Naive thymus-derived CD4-positive, alpha-beta T cell (primary cell): Measurements from ENCODE around the gene EPHA10. TPM values are rescaled to one million over a fixed set of nuclear protein-coding genes. Genes with fewer than 3 reads are reported as not detected.

Source experiments
- ATAC-seq: fragments of 150-1000 bp; cut with Tn5 transposase; 2 replicates; pipeline ENCODE4 v1.10.0; 2021; ENCODE audit warnings: mild to moderate bottlenecking, moderate library complexity
- CTCF ChIA-PET: fragments of 350-600 bp; sonication (Branson Sonifier 250); formaldehyde crosslinking; loops from one replicate; lab custom pipeline; 2021; ENCODE audit warnings: antibody characterized with exemption; lab: Charles Lee
- POLR2A ChIA-PET: fragments of 350-600 bp; sonication (Branson Sonifier 250); formaldehyde crosslinking; loops from one replicate; lab custom pipeline; 2021; ENCODE audit warnings: antibody characterized with exemption, inconsistent platforms; lab: Charles Lee
- DNase-seq, 9 donors: peaks; one replicate each; pipeline versions ENCODE4 v3.0.0 to v3.0.0-alpha.2; 2020 to 2022; ENCODE audit warnings: mixed read lengths in 1 of 9
- H3K27ac ChIP-seq: one replicate; pipeline ENCODE4 v1.7.0; 2013; ENCODE audit warnings: mild to moderate bottlenecking, low read depth, low read length, moderate library complexity
- H3K27me3 ChIP-seq, 2 donors: one replicate each; pipeline ENCODE4 v1.7.0; 2013; ENCODE audit warnings: low read length in 2 of 2, mild to moderate bottlenecking in 2 of 2, moderate library complexity in 2 of 2; ENCODE audit not compliant: control insufficient read depth in 2 of 2, insufficient read depth in 2 of 2
- H3K36me3 ChIP-seq, 3 experiments: 1 replicate in 2 of 3; 2 replicates in 1 of 3; pipeline ENCODE4 v1.7.0; 2013; ENCODE audit warnings: low read length in 3 of 3, mild to moderate bottlenecking in 3 of 3, moderate library complexity in 1 of 3; ENCODE audit not compliant: insufficient read depth in 3 of 3, control insufficient read depth in 2 of 3
- H3K4me1 ChIP-seq, 2 donors: one replicate each; pipeline ENCODE4 v1.7.0; 2013; ENCODE audit warnings: low read length in 2 of 2, mild to moderate bottlenecking in 2 of 2, moderate library complexity in 1 of 2; ENCODE audit not compliant: control insufficient read depth in 2 of 2, insufficient read depth in 2 of 2
- H3K4me3 ChIP-seq: 2 replicates; pipeline ENCODE4 v1.7.0; 2013; ENCODE audit warnings: mild to moderate bottlenecking, low read length
- H3K9me3 ChIP-seq, 3 experiments: 1 replicate in 2 of 3; 2 replicates in 1 of 3; pipeline ENCODE4 v1.7.0; 2013; ENCODE audit warnings: low read length in 3 of 3; ENCODE audit not compliant: control insufficient read depth in 2 of 3
- H3K27ac Mint-ChIP-seq, 9 donors: one replicate each; pipeline ENCODE4 v1.8.0; 2020 to 2022; ENCODE audit warnings: mixed read lengths in 9 of 9, mild to moderate bottlenecking in 8 of 9, moderate library complexity in 5 of 9, inconsistent platforms in 2 of 9
- H3K27me3 Mint-ChIP-seq, 5 donors: one replicate each; pipeline ENCODE4 v1.8.0; 2021 to 2022; ENCODE audit warnings: mixed read lengths in 5 of 5, mild to moderate bottlenecking in 1 of 5
- H3K36me3 Mint-ChIP-seq, 5 donors: one replicate each; pipeline ENCODE4 v1.8.0; 2020 to 2022; ENCODE audit warnings: mixed read lengths in 5 of 5, mild to moderate bottlenecking in 3 of 5, inconsistent platforms in 1 of 5
- H3K4me1 Mint-ChIP-seq, 7 donors: one replicate each; pipeline ENCODE4 v1.8.0; 2020 to 2022; ENCODE audit warnings: mixed read lengths in 7 of 7, mild to moderate bottlenecking in 3 of 7, inconsistent platforms in 1 of 7
- H3K4me3 Mint-ChIP-seq, 10 donors: one replicate each; pipeline ENCODE4 v1.8.0; 2020 to 2022; ENCODE audit warnings: mild to moderate bottlenecking in 10 of 10, mixed read lengths in 10 of 10, moderate library complexity in 6 of 10, inconsistent platforms in 2 of 10
- H3K9me3 Mint-ChIP-seq, 11 donors: one replicate each; pipeline ENCODE4 v1.8.0; 2020 to 2022; ENCODE audit warnings: mixed read lengths in 11 of 11, mild to moderate bottlenecking in 4 of 11, inconsistent platforms in 1 of 11, moderate library complexity in 1 of 11
- intact Hi-C, 2 donors: fragments of 100-400 bp; cut with micrococcal nuclease; formaldehyde crosslinking; loops; one replicate each; pipeline ENCODE4 v1.15.1; 2023
- polyA plus RNA-seq, 2 donors: library from polyadenylated mRNA; unstranded; fragments of 300-500 nt; fragmentation: Illumina TruSeq; gene quantifications; one replicate each; pipeline ENCODE4 v1.2.3, GENCODE V29; 2021
- total RNA-seq, 6 experiments: library from RNA in 5 of 6; stranded (reverse) in 5 of 6; gene quantifications; 1 replicate in 5 of 6; 2 replicates in 1 of 6; pipeline ENCODE4 v1.2.3 and lab custom pipeline; 2021 to 2026

The EPHA10 gene
- total and polyA plus RNA-seq, 7 experiments from 2014 or later, result 0.19 TPM; not detected in 6

DNA sequence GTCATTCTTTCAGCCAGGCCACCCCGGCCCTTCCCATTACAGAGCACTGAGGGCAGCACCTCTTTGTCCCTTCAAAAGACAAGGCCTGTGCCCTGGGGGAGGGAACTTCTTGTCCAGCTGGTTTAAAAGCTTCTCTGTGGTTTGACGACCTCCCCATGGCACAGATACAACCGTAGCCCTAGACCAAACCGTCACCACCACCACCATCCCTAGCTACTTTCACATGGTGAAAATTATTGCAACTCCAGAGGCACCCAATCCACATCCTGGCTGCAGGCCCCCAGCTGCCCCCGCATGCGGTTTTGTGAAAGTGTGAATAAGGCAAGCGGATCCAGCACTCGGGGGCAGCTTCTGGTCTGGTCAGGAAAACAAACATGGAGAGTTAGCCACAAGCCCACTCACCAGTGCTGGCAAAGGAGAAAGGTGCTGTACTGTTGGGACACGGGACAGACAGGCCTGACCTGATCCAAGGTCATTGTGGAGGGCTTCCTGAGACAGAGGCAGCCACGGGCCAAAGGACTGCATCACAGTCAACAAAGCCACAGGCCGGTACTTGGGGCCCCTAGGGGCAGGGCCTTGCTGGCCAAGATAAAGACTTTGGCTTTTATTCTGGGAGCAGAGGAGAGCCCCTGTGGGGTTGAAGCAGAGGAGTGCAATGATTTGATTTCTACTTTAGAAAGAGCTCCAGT, 41.4 kb downstream of the EPHA10 start:
- no peak for ATAC-seq
- Mint-ChIP-seq H3K4me1 (no peaks in the 10 kb centered on the region), H3K36me3 (no peaks in the 10 kb centered on the region), H3K9me3 (peaks cover 0 to 4% (median 0%) of the 10 kb centered on the region in 11 donors), H3K4me3 (no peak overlapping the region), H3K27ac (no peak overlapping the region), H3K27me3 (peaks cover 11 to 33% (median 26%) of the 10 kb centered on the region in 5 donors)
- Histone ChIP-seq H3K9me3 (no peaks in the 10 kb centered on the region), H3K27me3 (no peaks in the 10 kb centered on the region), H3K4me3 (no peak overlapping the region), H3K4me1 (no peaks in the 10 kb centered on the region), H3K27ac (no peak overlapping the region), H3K36me3 (no peaks in the 10 kb centered on the region)
- POLR2A ChIA-PET, result no interaction called here
- CTCF ChIA-PET, result no interaction called here
- no peak for DNase-seq
- intact Hi-C loops, result no loop called here

DNA sequence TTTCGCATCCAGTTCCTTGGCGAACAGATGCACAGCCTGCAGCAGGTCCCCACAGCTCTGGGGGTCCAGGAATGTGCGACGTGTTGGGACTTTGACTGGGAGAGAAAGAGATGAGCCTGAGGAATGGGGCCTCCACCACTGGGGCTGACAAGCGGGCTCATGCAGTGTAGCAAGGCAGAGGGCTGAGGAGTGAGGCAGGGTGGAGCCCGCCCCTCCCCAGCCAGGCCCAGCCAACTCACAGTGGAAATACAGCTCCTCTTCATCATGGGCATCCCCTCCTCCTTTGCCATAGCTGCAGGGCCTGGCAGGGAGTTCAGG, 41.9 kb downstream of the EPHA10 start:
- peaks cover 0 to 1% (median 0%) of the 10 kb centered on the region in 11 donors for H3K9me3 Mint-ChIP-seq
- no peaks in the 10 kb centered on the region for H3K27me3 ChIP-seq

DNA sequence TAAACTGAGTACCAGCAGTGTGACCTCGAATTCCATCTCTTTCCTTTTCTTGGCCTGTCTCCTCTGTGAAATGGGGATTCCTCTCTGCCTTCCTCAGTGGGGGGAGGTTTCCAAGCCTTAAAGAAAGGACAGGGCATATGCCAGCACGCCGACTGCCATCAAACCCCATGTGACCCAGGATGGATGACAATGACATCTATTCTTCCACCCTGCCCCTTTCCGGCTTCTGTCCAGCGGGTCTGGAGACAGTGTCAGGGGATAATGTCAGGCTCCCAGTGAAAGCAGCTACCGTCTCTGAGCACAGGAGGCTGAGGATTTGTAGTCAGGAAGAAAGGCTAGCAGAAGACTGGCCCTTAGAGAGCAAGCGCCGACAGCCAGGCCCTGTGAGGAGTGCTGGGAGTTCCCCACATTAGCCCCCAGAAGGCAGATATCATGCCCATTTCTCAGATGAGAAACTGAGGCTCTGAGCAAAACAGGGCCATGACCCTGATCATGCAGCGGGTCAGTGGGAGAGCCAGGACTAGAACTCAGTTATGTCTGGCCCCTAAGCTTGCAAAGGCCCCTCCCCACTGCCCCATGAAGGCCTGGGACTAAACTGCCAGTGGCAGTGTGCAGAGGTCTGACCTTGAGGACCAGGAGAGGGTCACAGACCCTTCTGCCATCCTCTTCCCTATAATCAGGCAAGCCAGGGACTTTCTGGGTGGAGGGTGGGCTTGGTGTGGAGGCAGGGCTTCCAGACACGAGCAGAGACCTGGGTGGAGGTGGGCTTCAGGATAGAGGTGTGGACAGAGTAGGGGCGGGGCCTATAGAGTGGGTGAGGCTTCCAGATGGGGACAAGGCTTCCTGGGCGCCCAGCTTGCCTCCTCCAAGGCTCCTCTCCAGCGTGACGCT, 42.5 kb downstream of the EPHA10 start:
- ATAC-seq, result no peak

More for the DNA sequence above, 41.9 kb downstream of the EPHA10 start:
- no peak overlapping the region for H3K4me3 ChIP-seq
- no peaks in the 10 kb centered on the region for H3K4me1 ChIP-seq
- no peaks in the 10 kb centered on the region for H3K36me3 ChIP-seq
- no peak overlapping the region for H3K27ac ChIP-seq
- H3K9me3 ChIP-seq, result no peaks in the 10 kb centered on the region
- Mint-ChIP-seq H3K27me3 (peaks cover 7 to 28% (median 21%) of the 10 kb centered on the region in 5 donors), H3K4me1 (no peaks in the 10 kb centered on the region), H3K36me3 (no peaks in the 10 kb centered on the region), H3K4me3 (no peak overlapping the region), H3K27ac (no peak overlapping the region)
- DNase-seq (no peak), ATAC-seq (no peak)
- ChIA-PET CTCF (no interaction called here), POLR2A (no interaction called here)
- intact Hi-C loops, result no loop called here

DNA sequence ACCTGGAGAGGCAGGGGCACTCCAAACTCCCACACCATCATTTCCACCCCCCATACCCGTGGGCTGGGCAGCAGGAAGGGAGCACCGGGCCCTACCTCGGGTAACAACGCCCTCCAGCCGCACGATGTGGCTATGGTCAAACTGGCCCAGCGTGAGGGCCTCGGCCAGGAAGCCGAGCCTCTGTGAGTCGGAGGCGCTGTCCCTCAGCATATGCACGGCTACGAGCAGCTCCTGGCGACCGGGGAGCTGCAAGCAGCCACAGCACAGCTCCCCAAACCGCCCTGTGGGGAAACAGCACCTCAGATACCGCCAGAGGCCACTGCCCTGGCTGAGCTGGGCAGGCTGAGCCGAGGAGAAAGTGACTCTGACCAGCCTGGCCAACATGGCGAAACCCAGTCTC, 43.4 kb downstream of the EPHA10 start:
- H3K4me1 ChIP-seq, result no peaks in the 10 kb centered on the region
- H3K4me3 ChIP-seq, result no peak overlapping the region
- no peaks in the 10 kb centered on the region for H3K36me3 ChIP-seq
- Mint-ChIP-seq H3K4me1 (no peaks in the 10 kb centered on the region), H3K9me3 (peaks cover 0 to 1% (median 0%) of the 10 kb centered on the region in 11 donors), H3K36me3 (no peaks in the 10 kb centered on the region), H3K4me3 (no peak overlapping the region), H3K27ac (no peak overlapping the region), H3K27me3 (peaks cover 4 to 22% (median 14%) of the 10 kb centered on the region in 5 donors)
- no peaks in the 10 kb centered on the region for H3K9me3 ChIP-seq
- H3K27me3 ChIP-seq, result no peaks in the 10 kb centered on the region
- ChIA-PET CTCF (no interaction called here), POLR2A (no interaction called here)
- H3K27ac ChIP-seq, result no peak overlapping the region
- intact Hi-C loops, result no loop called here
- ATAC-seq (no peak), DNase-seq (no peak)

More for the DNA sequence above, 42.5 kb downstream of the EPHA10 start:
- no peaks in the 10 kb centered on the region for H3K4me1 ChIP-seq
- H3K9me3 ChIP-seq, result no peaks in the 10 kb centered on the region
- Mint-ChIP-seq H3K36me3 (no peaks in the 10 kb centered on the region), H3K4me3 (no peak overlapping the region), H3K27me3 (peaks cover 4 to 22% (median 15%) of the 10 kb centered on the region in 5 donors), H3K27ac (no peak overlapping the region), H3K4me1 (no peaks in the 10 kb centered on the region), H3K9me3 (peaks cover 0 to 1% (median 0%) of the 10 kb centered on the region in 11 donors)
- H3K36me3 ChIP-seq, result no peaks in the 10 kb centered on the region
- DNase-seq, result no peak
- H3K27me3 ChIP-seq, result no peaks in the 10 kb centered on the region
- no peak overlapping the region for H3K4me3 ChIP-seq
- no peak overlapping the region for H3K27ac ChIP-seq
- intact Hi-C loops, result no loop called here
- ChIA-PET CTCF (no interaction called here), POLR2A (no interaction called here)

DNA sequence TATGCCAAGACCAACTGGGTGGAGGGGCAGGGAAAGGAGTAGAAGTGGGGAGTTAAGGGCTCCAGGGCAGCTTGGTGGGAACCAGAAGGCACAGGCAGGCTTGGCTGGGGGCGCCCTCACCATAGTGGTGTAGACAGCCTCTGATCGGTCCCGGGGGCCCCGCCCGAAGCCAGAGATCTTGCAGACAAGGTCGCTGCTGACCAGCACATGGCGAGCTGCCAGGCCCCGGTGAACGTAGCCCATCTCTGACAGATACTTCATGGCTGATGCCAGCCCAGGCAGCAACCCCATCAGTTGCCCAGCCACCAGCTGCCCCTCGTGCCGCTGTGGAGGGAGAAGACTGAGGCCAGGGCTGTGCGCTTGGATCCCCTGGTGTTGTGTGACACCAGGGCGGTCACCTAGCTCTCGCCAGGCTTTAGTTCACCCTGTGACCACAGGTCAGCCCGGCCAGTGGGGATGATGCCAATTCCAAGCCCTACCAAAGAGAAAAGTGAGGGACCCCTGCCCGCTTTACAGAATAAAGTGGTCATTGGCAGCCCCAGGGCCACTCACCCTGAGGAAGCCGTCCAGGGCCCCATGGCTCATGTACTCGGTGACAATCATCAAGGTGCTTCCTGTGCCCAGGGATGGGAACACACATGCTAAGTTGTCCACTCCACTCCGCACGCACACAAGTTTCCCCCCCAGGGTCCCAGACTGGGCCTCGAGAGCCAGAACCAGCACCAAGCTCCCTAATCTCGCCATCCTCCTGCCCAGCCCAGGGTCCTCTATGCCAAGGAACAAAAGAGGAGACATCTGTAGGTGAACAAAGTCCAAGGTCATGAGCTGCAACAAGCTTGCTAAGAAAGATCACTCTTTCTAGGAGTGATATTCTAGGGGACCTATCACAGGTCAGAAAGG, 44.4 kb downstream of the EPHA10 start:
- Mint-ChIP-seq H3K36me3 (no peaks in the 10 kb centered on the region), H3K9me3 (peaks cover 0 to under 1% (median 0%) of the 10 kb centered on the region in 11 donors), H3K27me3 (peaks cover 1 to 14% (median 9%) of the 10 kb centered on the region in 5 donors), H3K4me3 (no peak overlapping the region), H3K27ac (no peak overlapping the region), H3K4me1 (no peaks in the 10 kb centered on the region)
- H3K4me1 ChIP-seq, result no peaks in the 10 kb centered on the region
- no peaks in the 10 kb centered on the region for H3K36me3 ChIP-seq
- H3K9me3 ChIP-seq, result no peaks in the 10 kb centered on the region
- H3K27me3 ChIP-seq, result no peaks in the 10 kb centered on the region
- CTCF ChIA-PET, result no interaction called here
- no peak for ATAC-seq
- POLR2A ChIA-PET, result no interaction called here
- H3K4me3 ChIP-seq, result no peak overlapping the region
- intact Hi-C loops, result no loop called here
- H3K27ac ChIP-seq, result no peak overlapping the region
- no peak for DNase-seq

DNA sequence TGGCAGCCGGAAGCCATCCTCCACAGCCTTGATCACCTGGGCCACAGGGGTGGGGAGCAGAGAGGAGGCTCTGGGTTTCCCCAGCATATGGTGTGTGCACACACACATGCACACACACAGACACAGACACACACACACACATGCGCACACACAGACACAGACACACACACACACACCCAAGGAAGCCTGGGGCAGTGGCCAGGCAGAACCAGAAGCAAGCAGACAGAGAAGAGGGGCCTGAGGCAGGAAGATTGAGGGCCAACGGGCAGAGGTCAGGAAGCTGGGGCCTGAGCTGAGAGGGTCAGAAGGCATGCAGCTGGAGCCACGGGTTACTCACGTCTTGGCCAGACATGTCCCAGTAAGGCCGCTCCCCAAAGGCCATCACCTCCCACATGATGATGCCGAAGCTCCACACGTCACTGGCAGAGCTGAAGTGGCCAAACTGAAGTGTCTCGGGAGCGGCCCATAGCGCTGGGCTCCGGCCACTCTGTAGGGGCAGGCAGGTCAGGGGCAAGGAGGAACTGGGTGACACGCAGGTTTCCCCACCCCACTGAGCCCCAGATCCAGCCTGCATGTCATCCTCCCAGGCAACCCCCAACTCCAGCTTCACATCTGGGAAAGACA, 45.2 kb downstream of the EPHA10 start:
- intact Hi-C loops, result no loop called here
- no peaks in the 10 kb centered on the region for H3K36me3 Mint-ChIP-seq
- H3K4me1 Mint-ChIP-seq, result no peaks in the 10 kb centered on the region
- Histone ChIP-seq H3K27ac (no peak overlapping the region), H3K4me1 (no peaks in the 10 kb centered on the region), H3K9me3 (no peaks in the 10 kb centered on the region), H3K4me3 (no peak overlapping the region), H3K36me3 (no peaks in the 10 kb centered on the region), H3K27me3 (no peaks in the 10 kb centered on the region)
- ChIA-PET POLR2A (no interaction called here), CTCF (no interaction called here)
- H3K9me3 Mint-ChIP-seq, result no peaks in the 10 kb centered on the region
- DNase-seq (no peak), ATAC-seq (no peak)
- no peak overlapping the region for H3K27ac Mint-ChIP-seq
- peaks cover 0 to 10% (median 6%) of the 10 kb centered on the region in 5 donors for H3K27me3 Mint-ChIP-seq
- H3K4me3 Mint-ChIP-seq, result no peak overlapping the region
